ENCODE measurements around the gene SLC16A12. TPM values are rescaled to one million over a fixed set of nuclear protein-coding genes. Genes with fewer than 3 reads are reported as not detected.

SLC16A12 gene
- total RNA-seq, 1 donor from 2014 or later: not detected

DNA sequence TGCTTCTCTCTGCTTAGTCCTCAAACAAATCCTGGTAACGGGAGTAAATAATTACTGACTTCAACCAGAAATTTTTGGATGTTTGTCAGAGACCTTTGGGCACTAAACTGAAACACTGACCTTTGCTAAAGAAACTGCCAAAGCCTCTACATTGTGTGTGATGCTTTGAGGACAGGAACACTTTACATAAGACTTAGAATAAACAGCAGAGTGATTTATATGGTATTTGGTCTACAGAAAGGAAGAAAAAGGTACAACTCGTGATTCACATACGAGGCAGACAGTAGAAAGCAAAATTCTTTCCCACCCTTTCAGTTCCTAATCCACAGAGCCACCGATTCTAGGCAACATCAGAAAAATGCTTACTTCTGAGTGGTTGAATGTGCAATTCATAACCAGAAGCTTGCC, 59.8 kb downstream of the SLC16A12 start:
- Histone ChIP-seq H3K36me3 (ENCODE audit: control insufficient read depth, insufficient read depth, low read length) (no peaks in the 10 kb centered on the region), H3K4me3 (ENCODE audit: low read depth, low read length) (no peak overlapping the region), H3K27me3 (ENCODE audit: control insufficient read depth, insufficient read depth, low read length) (no peaks in the 10 kb centered on the region)
- FAIRE-seq (no peak), DNase-seq (ENCODE audit: low read depth) (no peak)
- no peak for TF ChIP-seq CTCF (IDR thresholded peaks at IDR 0.05; ENCODE audit: insufficient read depth, low read length, severe bottlenecking)

- FAIRE-seq (no peak), DNase-seq (ENCODE audit: low read depth) (no peak)
- Histone ChIP-seq H3K27me3 (ENCODE audit: control insufficient read depth, insufficient read depth, low read length) (no peaks in the 10 kb centered on the region), H3K4me3 (ENCODE audit: low read depth, low read length) (no peak overlapping the region), H3K36me3 (ENCODE audit: control insufficient read depth, insufficient read depth, low read length) (no peaks in the 10 kb centered on the region)
- TF ChIP-seq CTCF (IDR thresholded peaks at IDR 0.05; ENCODE audit: insufficient read depth, low read length, severe bottlenecking): no peak
Measured at GRCh38 chr10:89475125-89475524, 60.3 kb downstream of the SLC16A12 start.

- no peak for FAIRE-seq
- H3K4me3 ChIP-seq (ENCODE audit: low read depth, low read length): no peak overlapping the region
- no peaks in the 10 kb centered on the region for H3K27me3 ChIP-seq (ENCODE audit: control insufficient read depth, insufficient read depth, low read length)
- no peak for DNase-seq (ENCODE audit: low read depth)
- H3K36me3 ChIP-seq (ENCODE audit: control insufficient read depth, insufficient read depth, low read length): no peaks in the 10 kb centered on the region
- no peak for TF ChIP-seq CTCF (IDR thresholded peaks at IDR 0.05; ENCODE audit: insufficient read depth, low read length, severe bottlenecking)
Measured at GRCh38 chr10:89474452-89474851, 60.9 kb downstream of the SLC16A12 start.

DNA sequence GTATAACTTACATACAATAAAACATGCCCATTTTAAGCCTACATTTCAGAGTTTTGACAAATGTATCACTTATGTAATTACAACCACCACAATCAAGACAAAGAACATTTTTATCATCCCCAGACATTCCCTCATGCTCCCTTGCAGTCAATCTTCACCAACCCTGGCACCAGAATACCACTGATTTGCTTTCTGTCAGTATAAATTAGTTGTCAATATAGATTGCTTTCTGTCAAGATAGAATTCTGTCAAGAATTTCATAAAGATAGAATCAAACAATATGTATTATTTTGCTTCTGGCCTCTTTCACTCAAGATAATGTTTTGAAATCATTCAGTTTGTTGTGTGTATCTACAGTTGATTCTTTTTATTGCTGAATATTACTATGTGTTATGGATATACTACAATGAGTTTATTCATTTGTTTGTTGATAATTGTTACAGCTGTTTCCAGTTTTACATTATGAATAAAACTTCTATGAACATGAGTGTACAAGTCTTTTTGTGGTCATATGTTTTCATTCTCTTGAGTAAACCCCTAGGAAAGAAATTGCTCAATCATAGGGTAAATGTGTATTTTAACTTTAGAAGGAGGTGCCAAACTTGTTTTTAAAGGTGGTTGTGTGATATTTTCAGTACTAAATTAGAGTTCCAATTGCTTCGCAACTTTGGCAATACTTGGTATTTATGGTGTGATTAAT, 64.1 kb downstream of the SLC16A12 start:
- no peak for TF ChIP-seq CTCF (IDR thresholded peaks at IDR 0.05; ENCODE audit: insufficient read depth, low read length, severe bottlenecking)
- DNase-seq (ENCODE audit: low read depth): peak; percentile 81
- Histone ChIP-seq H3K27me3 (ENCODE audit: control insufficient read depth, insufficient read depth, low read length) (no peaks in the 10 kb centered on the region), H3K36me3 (ENCODE audit: control insufficient read depth, insufficient read depth, low read length) (no peaks in the 10 kb centered on the region), H3K4me3 (ENCODE audit: low read depth, low read length) (no peak overlapping the region)
- FAIRE-seq: no peak

GRCh38 chr10:89470628-89471027, 64.8 kb downstream of the SLC16A12 start:
- Histone ChIP-seq H3K4me3 (ENCODE audit: low read depth, low read length) (no peak overlapping the region), H3K36me3 (ENCODE audit: control insufficient read depth, insufficient read depth, low read length) (no peaks in the 10 kb centered on the region), H3K27me3 (ENCODE audit: control insufficient read depth, insufficient read depth, low read length) (no peaks in the 10 kb centered on the region)
- no peak for TF ChIP-seq CTCF (IDR thresholded peaks at IDR 0.05; ENCODE audit: insufficient read depth, low read length, severe bottlenecking)
- FAIRE-seq (no peak), DNase-seq (ENCODE audit: low read depth) (no peak)

GRCh38 chr10:89469517-89469916, 65.9 kb downstream of the SLC16A12 start:
- no peak for FAIRE-seq
- no peak overlapping the region for H3K4me3 ChIP-seq (ENCODE audit: low read depth, low read length)

More at GRCh38 chr10:89469517-89469916, 65.9 kb downstream of the SLC16A12 start:
- no peak for TF ChIP-seq CTCF (IDR thresholded peaks at IDR 0.05; ENCODE audit: insufficient read depth, low read length, severe bottlenecking)
- no peaks in the 10 kb centered on the region for H3K27me3 ChIP-seq (ENCODE audit: control insufficient read depth, insufficient read depth, low read length)
- DNase-seq (ENCODE audit: low read depth): peak; percentile 45
- H3K36me3 ChIP-seq (ENCODE audit: control insufficient read depth, insufficient read depth, low read length): no peaks in the 10 kb centered on the region
